Hematopoietic multipotent progenitor cell treated with erythropoietin and hydrocortisone succinate and interleukin-3 and kit ligand, for 17 days (in vitro differentiated cells): ENCODE data around the gene TSPAN4.

Source experiments
- DNase-seq: peaks from one replicate; pipeline ENCODE4 v3.0.0-alpha.2; 2015; ENCODE audit warnings: low spot score

TSPAN4 gene

DNA sequence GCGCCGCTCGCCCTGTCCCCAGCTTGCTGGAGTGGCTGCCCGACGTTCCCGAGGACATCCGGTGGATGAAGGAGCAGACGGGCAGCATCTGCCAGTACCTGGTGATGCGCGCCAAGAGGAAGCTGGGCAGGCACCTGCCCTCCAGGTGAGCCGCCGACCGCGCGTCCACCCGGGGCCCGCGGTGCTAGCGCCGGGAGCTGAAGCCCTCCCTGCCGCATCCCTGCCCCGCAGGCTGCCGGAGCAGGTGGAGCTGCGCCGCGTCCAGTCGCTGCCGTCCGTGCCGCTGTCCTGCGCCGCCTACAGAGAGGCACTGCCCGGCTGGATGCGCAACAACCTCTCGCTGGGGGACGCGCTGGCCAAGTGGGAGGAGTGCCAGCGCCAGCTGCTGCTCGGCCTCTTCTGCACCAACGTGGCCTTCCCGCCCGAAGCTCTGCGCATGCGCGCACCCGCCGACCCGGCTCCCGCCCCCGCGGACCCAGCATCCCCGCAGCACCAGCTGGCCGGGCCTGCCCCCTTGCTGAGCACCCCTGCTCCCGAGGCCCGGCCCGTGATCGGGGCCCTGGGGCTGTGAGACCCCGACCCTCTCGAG, 18.3 kb upstream of the TSPAN4 start:
- no peak for DNase-seq

DNA sequence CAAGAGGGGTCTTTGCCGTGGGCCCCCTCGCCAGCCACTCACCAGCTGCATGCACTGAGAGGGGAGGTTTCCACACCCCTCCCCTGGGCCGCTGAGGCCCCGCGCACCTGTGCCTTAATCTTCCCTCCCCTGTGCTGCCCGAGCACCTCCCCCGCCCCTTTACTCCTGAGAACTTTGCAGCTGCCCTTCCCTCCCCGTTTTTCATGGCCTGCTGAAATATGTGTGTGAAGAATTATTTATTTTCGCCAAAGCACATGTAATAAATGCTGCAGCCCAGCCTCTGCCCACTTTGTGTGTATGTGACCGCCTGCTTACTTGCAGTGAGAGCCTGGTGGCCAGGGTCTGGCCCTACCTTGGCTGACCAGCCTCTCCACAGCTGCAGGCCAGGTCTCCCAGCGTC, 17.7 kb upstream of the TSPAN4 start:
- no peak for DNase-seq

DNA sequence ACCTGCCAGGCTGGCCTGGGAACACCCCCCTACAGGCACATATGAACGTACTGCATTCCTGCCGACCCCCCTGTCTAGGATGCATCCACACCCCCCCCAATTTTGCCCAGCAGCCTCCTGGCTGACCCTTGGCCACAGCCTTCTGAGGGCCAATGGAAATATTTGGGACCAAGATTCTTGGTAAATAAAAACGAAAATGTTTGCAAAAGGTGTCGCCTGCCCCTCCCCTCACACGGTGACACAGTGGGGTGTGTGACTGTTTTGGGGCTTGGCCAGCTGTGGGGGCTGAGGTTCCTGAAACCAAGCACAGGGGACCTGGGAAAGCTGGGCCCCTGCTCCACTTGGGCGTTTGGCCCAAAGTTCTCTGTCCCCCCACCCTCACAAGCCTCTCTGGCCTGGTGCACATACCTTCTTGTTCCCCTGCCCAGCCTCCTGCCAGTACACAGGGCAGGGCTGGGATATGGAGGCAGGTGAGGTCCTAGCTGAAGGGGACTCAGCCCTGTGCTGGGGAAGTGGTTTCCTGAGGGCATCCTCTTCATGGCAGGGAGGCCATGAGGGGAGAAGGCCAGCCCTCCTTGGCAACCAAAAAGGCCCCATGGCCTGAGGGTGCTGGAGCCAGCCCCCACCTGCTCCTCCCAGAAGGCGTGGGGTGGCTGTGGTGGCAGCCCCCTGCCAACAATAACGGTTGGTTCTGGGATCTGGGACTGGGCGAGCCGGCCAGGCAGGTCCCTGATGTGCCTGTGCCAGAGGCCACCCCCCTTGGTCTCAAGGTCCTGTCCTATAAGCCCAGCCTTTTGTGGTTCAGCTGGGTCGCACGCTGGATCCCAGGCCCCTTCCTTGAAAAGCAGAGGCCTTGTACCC, 17.1 kb upstream of the TSPAN4 start:
- DNase-seq: no peak

DNA sequence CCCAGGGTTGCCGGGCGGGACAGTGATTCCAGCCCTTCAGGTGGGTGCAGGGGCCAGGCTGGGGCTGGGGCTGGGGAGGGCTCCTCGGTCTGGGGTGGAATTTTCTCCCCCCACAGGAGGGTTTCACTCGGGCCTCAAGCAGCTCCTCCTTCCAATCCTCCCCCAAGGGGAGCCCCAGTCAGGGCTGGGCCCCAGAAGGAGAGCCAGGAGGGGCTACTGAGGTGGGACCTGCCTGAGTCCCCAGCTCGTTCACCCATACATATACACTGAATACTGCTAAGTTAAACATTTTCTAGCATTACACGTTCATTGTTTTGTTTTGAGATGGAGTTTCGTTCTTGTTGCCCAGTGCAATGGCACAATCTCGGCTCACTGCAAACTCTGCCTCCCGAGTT, 16.4 kb upstream of the TSPAN4 start:
- no peak for DNase-seq

DNA sequence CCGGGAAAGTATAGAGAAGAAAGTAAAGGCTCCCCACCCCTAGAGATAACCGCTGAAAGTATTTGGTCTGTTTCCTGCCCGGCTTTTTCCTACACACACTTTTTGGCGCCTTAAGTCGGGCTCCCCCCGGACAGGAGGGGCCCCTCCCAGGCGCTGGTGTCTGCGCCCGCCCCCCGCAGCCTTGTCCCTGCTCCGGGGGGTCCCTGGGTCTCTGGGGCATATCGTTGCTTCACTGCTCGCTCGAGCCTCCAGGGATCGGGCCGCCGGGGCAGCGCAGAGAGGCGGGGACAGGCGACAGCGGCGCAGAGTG, 15.9 kb upstream of the TSPAN4 start:
- no peak for DNase-seq

DNA sequence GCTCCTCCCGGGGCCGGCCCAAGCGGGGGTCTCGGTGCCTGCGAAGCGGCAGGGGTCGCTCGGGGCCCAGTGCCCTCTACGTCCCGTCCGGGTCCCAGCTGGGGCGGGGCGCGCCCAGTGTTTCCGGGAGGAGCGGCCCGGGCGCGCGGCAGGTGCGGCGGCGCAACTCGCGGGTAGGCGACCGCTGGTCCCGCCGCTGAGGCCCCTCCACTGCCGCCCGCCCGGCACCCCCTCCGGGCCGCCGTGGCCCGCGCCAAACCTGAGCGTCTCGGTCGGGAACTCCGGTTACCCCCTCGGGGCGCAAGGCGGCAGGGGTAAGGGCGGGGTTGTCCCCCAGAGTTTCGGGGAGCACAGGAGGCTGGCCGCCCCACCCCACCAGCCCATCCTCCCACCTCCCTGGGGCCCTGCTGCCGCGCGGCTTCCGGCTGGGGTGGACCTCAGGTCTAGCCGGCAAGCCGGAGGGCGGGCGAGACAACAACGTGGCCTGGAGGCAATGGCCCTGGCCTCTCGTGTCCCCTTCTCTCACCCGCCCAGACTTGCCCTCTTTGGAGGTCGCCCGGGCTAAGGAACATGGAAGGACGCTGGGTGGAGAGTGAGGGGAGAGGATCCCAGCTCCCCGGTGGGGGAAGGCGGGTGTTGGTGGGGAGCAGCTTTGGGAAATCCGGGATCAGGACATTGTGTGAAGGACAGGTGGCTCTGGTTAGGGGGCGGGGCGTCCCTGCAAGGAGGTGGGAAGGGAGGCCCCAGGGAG, 15.3 kb upstream of the TSPAN4 start:
- DNase-seq: no peak

DNA sequence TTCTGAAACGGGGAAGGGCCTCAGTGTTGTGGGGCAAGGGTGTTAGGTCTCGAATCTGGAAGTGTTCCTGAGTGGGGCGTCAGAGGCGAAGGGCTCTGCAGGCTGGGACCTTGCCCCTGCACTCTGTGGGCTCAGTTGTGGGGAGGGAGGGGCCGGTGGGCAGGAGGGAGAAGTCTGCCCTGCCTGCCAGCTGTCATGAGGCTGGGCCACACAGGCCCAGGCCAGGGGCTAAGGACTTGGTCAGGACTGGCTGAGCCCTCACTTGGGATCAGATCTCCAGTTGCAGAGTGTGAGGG, 14.8 kb upstream of the TSPAN4 start, which contains the start of gene CRACR2B:
TSS of gene CRACR2B (plus strand) at position 23 of the 296 bp plus-strand sequence. CDS start 689 bp downstream, outside the sequence.
- DNase-seq: no peak

DNA sequence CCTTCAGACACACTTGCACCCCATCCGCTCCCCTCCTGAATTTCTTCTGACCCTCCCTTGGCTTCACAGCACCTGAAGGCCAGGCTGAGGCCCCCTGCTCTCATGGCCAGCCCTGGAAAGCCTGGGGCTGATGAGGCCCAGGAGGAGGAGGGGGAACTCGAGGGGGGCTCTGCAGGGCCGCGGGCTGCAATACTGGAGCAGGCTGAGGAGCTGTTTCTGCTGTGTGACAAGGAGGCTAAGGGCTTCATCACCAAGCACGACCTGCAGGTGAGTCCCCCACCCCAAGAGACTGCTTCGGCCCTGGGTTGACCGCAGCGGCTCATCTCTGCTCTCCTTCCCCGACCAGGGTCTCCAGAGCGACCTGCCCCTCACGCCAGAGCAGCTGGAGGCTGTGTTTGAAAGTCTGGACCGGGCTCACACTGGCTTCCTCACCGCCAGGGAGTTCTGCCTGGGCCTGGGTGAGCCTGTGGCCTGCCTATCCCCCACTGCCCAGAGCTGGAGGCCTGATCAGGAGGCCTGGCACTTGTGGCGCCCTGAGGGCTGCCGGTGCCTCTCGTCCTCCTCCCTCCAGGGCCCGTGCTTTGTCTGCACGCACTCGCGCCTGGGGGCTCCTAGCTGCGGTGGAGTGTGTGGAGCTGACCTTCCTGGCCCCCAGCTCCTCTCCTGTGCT, 14.0 kb upstream of the TSPAN4 start:
- DNase-seq: no peak

DNA sequence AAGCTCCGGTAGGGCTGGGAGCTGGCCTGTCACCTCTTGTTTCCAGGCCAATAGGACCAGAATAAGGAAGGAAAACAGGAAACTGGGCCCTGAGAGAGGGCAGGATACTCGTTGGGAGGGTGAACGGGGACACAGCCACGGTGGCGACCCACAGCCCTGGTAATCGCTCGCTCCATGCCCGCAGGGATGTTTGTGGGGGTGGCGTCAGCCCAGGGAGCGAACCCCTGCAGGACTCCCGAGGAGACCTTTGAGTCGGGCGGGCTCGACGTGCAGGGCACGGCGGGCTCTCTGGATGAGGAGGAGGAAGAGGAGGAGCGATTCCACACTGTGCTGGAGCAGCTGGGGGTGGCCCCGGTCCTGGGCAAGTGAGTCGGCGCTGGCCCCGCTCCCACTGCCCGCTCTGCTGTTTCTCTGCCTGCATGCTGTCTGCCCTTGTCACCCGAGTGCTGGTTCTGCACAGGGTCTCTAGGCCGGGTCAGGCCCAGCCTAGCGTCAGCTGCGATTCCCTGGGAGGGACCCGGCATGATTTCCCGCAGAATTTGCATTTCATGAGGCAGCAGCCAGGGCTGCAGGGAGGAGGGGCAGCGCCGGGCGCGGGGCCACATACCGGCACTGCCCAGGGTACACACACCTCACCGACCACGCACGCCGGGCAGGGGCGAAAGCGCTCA, 13.3 kb upstream of the TSPAN4 start:
- DNase-seq: no peak

DNA sequence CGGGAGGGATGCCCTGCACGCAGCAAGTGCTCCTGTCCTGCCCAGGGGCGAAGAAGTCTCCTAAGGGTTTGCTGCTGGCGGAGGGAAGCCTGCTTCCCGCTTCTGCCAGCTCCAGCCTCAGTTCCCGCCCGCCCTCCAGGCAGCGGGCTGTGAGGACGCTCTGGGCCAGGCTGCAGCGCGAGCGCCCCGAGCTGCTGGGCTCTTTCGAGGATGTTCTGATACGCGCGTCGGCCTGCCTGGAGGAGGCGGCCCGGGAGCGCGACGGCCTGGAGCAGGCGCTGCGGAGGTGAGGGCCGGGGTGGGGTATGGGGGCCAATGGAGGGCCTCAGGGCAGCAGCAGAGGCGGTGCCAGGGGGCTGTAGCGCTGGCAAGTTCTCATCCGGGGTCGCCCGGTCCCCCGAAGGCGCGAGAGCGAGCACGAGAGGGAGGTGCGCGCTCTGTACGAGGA, 12.8 kb upstream of the TSPAN4 start:
- no peak for DNase-seq

DNA sequence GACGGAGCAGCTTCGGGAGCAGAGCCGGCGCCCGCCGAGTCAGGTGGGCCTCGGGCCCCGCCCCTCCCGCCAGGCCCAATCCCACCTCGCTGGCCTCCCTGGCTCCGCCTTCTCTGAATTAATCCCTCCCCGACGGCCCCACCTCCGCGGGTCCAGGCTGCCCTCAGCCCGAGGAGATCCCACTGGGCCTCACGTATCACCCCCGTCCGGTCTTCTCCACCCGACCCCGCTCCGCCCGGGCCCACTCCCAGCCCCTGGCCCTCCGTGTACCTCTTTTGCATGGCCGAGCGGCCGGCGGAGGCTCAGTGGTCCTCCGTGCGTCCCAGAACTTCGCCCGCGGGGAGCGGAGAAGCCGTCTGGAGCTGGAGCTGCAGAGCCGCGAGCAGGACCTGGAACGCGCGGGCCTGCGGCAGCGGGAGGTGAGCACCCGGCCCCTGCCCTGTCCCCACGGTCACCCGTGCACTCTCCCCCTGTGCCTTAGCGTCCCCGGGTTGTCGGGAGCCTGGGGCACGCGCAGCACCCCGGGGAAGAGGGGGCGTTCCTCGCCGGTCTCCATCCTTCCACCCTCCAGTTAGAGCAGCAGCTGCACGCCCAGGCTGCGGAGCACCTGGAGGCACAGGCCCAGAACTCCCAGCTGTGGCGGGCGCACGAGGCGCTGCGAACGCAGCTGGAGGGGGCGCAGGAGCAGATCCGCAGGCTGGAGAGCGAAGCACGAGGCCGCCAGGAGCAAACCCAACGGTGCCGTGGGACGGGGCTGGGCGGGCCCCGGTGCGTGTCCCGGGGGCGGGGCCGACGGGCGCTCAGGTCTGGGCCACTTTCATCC, 12.1 kb upstream of the TSPAN4 start:
- no peak for DNase-seq

DNA sequence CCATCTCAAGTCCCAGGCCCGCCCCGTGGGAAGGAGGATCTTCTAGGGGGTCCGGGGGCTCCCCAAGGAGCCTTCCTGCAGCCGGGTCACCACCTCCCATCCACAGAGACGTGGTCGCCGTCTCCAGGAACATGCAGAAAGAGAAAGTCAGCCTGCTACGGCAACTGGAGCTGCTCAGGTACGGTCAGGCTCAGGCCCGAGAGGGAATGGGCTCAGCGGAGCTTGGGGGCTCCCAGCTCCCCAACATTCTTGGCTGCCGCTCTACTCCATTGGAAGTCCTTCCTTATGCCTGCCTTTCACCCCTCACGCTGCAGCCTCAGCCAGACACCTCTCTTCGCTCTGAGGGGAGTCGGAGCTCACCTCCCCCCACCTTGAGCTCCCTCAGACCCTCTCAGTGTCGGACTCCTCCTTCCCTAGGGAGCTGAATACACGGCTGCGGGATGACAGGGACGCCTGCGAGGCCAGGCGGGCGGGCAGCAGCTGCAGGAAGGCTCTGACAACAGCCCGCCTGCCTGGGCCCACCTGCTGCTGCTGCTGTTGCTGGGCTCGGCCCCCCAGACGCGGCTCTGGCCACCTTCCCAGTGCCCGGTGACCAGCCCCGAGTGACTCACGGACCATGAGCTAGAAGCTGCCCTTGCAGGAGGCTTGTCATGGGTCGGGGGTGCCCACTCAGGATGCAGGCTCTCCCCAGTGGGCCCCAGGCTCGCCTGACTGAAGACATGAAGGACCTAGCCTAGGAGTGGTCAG, 11.4 kb upstream of the TSPAN4 start:
- no peak for DNase-seq

DNA sequence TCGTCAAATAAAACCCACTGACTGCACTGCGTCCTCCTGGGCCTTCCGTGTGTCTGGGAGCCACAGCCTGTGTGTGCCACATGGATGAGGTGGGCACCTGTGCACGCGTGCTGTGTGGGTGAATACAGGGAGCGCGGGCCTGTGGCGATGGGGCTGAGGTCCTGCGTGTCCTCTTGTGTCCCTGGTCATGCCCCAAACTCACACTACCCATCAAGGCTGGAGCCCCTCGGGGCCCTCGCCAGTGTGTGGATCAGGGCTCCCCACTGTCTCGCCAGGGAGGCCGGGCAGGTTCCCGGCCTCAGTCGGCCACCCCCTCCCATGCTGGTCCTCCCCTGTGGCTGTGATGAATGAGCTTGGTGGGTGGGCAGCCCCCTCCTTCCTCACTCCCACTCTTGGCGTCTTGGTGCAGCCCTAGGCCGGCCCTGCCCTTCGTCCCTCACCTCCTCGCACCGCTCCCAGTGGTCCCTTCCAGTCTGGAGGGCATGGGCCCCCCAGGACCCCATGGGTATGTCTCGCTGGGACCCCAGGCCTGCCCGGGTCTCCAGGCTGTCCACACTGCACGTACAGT, 10.6 kb upstream of the TSPAN4 start:
- DNase-seq: no peak

DNA sequence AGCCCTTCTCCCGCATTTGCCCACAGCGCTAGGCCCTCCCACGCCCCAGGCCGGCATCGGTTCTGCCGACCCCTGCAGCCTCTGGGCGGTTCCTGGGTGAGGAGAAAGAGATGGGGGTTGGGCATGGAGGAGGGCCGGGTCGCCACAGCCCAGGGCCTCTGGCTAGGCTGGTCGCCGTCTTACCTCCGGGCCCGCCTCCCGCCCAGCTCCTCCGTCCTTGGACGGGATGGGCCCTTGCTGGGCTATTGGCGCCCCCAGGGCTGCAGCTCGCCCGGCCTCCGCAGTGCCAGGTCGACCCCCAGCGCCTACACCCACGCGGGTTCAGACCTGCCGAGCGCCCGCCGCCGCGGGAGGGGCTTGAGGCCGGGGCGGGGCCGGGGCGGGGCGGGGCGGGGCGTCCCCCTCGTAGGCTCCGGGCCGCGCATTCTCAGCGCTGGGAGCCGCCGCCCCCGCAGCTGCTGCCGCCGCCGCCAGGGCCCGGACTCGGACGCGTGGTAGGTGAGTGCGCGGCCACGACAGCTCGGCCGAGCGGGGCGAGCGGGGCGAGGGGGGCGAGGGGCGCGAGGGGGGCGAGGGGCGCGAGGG, 10.0 kb upstream of the TSPAN4 start, which contains the start of gene CD151:
TSS of gene CD151 (plus strand) at position 424 of the 585 bp plus-strand sequence. CDS start 3,118 bp downstream, outside the sequence.
- no peak for DNase-seq

DNA sequence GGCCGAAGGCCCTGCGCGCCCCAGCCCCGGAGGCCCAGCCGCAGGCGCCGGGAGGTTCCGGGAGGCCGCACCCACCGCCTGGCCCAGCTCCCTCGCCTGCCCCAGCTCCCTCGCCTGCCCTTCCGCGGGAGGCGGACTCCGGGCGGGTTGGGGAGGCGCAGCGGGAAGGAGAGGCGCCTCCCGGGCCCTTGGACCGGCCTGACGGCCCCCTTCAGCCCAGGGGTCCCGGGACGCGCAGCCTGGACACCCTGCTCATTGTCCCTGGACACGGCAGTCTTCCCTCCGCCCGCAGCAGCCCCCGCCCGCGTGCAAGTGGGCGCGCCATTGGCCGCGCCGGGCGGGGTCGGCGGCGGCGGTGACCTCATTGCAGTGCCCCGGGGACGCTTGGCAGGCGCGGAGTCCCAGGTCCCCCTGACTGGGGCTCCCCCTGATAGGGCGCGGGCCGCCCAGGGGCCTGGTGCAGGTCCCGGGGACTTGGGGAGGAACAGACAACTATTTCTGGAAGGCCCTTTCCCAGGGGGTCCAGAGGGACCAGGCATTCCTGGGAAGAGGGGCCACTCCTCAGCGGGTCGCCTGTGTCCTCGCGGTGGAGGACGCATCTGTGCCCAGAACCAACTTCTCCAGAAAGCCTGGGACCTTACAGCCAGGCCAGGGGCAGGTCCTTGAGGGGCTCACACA, 9.4 kb upstream of the TSPAN4 start:
- peak; percentile 50 for DNase-seq

DNA sequence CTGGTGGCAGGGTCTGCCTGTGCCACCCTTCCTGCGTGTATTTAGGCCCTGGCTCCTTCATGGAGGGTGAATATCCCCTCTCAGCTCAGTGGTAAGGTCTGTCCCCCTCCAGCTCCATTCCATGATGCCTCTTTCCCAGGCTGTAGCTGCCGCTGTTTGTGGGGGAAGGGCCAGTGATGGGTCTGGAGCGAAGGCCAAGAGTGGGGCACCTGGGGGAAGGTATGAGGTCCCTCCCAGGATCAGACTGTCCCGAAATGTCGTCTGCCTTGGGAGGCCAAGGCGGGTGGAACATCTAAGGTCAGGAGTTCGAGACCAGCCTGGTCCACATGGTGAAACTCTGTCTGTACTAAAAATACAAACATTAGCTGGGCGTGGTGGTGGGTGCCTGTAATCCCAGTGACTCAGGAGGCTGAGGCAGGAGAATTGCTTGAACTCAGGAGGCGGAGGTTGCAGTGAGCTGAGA, 8.8 kb upstream of the TSPAN4 start:
- no peak for DNase-seq

DNA sequence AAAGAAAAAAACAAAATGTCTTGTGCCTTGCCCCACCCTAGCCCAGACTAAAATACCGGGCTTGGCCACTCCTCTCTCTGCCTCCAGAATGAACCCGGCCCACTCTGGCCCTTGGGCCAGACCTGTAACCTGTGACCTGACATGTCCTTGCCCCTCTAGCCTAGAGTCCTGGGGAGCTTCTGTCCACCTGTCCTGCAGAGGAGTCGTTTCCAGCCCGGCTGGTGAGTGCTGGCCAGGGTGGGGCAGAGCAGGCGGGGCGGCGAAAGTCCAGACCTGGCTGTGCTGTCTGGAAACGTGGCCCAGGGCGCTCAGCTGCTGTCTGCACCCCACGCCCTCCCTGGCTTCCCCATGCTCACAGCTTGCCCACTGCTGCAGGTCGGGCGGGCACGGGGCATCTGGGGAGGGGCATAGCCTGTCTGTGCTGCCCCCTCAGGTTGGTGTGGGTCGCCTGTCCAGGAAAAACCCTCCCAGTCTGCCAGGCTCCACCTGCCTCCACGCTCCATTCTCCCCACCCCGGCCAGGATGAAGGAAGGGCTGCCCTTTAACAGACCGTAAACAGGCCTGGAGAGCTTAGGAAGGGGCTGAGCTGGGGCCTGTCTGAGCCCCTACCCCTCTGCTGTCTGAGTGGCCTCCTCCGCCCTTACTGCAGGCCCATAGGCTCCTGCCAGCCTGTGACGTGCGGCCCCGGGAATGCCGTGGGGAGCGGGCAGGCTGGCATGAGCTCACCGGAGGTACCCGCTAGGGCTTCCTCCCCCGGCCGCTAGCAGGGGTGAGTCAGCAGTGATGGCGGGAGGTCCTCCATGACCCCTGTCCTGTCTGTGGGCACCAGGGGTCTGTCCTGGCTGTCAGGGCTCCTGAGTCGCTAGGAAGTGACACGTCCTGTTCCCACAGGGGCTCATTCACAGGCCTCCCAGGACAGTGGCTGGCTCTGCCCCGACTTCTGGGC, 8.0 kb upstream of the TSPAN4 start:
- no peak for DNase-seq

DNA sequence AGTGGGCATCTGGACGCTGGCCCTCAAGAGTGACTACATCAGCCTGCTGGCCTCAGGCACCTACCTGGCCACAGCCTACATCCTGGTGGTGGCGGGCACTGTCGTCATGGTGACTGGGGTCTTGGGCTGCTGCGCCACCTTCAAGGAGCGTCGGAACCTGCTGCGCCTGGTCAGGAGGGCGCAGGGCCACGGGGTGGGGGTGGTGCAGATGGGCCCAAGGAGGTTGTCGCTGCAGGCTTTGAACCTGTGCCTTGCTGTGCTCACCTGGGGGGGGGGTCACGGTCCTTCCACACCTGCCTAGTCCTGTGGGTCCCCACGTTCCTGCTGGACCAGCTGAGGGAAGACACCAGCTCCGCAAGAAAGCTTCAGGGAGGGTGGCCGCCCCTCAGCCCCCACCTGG, 6.4 kb upstream of the TSPAN4 start:
- no peak for DNase-seq
